C4-2B (cell line): ENCODE results near the gene U2SURP.

Experiments
- ZFX ChIP-seq: fragments of 450-650 bp; IDR thresholded peaks from 2 replicates; pipeline ENCODE4 v1.6.1; 2017
- TF ChIP-seq, protein P1 (sequence below): fragments of 450-650 bp; conservative IDR thresholded peaks from 2 replicates; pipeline ENCODE4 v1.5.1; 2017; ENCODE audit warnings: mild to moderate bottlenecking

DNA sequence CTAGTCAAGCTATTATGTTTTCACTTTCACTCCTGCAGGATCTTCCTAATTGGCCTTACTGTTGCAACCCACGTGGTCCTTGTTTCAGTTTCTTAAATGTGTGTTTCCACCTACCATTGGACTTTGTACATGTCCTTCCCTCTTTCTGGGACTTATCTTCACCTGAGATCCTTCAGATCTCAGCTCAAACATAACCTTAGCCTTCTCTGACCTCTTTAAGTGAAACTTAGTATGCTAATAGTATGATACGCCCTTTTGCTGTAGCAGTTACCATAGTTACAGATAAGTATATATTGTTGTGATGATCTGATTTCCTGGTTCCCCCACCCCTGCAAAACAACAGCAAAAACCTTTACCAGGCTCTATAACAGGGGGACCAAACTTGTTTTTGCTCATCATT is 35.2 kb downstream of the U2SURP start:
- TF ChIP-seq, protein P1, sequence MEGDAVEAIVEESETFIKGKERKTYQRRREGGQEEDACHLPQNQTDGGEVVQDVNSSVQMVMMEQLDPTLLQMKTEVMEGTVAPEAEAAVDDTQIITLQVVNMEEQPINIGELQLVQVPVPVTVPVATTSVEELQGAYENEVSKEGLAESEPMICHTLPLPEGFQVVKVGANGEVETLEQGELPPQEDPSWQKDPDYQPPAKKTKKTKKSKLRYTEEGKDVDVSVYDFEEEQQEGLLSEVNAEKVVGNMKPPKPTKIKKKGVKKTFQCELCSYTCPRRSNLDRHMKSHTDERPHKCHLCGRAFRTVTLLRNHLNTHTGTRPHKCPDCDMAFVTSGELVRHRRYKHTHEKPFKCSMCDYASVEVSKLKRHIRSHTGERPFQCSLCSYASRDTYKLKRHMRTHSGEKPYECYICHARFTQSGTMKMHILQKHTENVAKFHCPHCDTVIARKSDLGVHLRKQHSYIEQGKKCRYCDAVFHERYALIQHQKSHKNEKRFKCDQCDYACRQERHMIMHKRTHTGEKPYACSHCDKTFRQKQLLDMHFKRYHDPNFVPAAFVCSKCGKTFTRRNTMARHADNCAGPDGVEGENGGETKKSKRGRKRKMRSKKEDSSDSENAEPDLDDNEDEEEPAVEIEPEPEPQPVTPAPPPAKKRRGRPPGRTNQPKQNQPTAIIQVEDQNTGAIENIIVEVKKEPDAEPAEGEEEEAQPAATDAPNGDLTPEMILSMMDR, result no peak
- no peak for TF ChIP-seq ZFX
